Suprapubic skin (tissue), 4 donors: Measurements from ENCODE around the gene PPP2R2C. TPM values are rescaled to one million over a fixed set of nuclear protein-coding genes. Genes with fewer than 3 reads are reported as not detected.

Source experiments
- DNase-seq, 2 donors: peaks; one replicate each; pipeline ENCODE4 v3.0.0-alpha.2; 2019; ENCODE audit warnings: low spot score in 2 of 2
- H3K27ac ChIP-seq: fragments of 200-600 bp; sonication (generic); one replicate; pipeline ENCODE4 v1.5.1; 2019
- H3K27me3 ChIP-seq: fragments of 200-600 bp; sonication (generic); one replicate; pipeline ENCODE4 v1.5.1; 2019
- H3K36me3 ChIP-seq: fragments of 200-600 bp; sonication (generic); one replicate; pipeline ENCODE4 v1.5.1; 2019
- H3K4me1 ChIP-seq: fragments of 200-600 bp; sonication (generic); one replicate; pipeline ENCODE4 v1.5.1; 2019
- H3K4me3 ChIP-seq: fragments of 200-600 bp; sonication (generic); one replicate; pipeline ENCODE4 v1.5.1; 2019; ENCODE audit warnings: mild to moderate bottlenecking
- H3K9me3 ChIP-seq: fragments of 200-600 bp; sonication (generic); one replicate; pipeline ENCODE4 v1.5.1; 2019
- CTCF ChIP-seq, 2 donors: fragments of 200-600 bp in 1 of 2; fragments of 450-650 bp in 1 of 2; sonication (generic) in 1 of 2; IDR thresholded peaks; one replicate each; pipeline ENCODE4 v1.5.1; 2016 to 2019; ENCODE audit warnings: antibody characterized with exemption in 2 of 2, mild to moderate bottlenecking in 1 of 2, moderate library complexity in 1 of 2
- EP300 ChIP-seq: sonication (generic); formaldehyde crosslinking; IDR thresholded peaks from one replicate; pipeline ENCODE4 v1.6.1; 2017; ENCODE audit warnings: antibody characterized with exemption
- POLR2A ChIP-seq, 2 donors: fragments of 450-650 bp; IDR thresholded peaks; one replicate each; pipeline ENCODE4 v1.6.1; 2017; ENCODE audit warnings: antibody characterized with exemption in 2 of 2, mild to moderate bottlenecking in 2 of 2, moderate library complexity in 2 of 2
- POLR2AphosphoS5 ChIP-seq, 3 donors: sonication (generic); formaldehyde crosslinking; IDR thresholded peaks; one replicate each; pipeline ENCODE4 v1.6.1; 2017; ENCODE audit warnings: antibody characterized with exemption in 3 of 3
- WGBS: methylation state at CpG from one replicate; pipeline ENCODE4 v1.1.5; 2018; 5-methylcytosine and 5-hydroxymethylcytosine counted together
- total RNA-seq, 4 donors: library from RNA; depleted of rRNA; stranded (reverse); fragments of >200 nt; gene quantifications; one replicate each; pipeline ENCODE4 v1.1.0, GENCODE V29; 2016

PPP2R2C gene
- total RNA-seq, 4 donors from 2014 or later = 42.5 to 81.5 (median 61.0) TPM

DNA sequence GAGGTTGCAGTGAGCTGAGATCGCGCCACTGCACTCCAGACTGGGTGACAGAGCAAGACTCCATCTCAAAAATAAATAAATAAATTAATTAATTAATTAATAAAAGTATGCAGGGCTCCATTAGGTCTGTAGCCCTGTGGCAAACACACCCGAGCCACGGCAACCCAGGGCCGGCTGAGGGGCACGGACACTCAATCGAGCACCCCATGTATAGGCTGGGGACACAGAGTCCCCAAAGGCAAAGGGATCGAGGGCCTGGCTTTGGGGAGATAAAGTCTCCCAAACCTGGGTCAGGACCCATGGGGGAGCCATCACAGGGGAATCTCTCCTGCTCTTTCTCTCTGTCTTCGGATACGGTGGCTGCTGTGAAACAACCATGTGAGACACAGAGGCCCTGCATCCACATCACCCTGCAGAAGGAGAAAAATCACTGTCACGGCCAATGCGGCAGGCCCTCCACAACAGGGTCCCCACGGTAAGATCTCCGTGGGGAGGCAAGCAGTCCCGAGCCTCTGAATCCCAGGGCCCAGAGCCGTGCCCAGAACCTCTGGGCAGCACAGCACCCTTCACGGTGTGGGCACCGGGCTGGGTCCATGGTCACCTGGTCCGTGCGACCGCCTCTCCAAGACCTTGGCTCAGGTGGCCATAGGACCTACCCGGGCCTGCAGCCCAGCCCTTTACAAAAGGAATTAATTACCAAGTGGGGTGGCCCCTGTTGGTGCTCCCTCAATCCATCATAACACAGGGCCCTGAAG is 121.0 kb downstream of the PPP2R2C start:
- Histone ChIP-seq H3K27me3 (peaks cover 25% of the 10 kb centered on the region), H3K9me3 (no peaks in the 10 kb centered on the region), H3K36me3 (no peaks in the 10 kb centered on the region), H3K4me3 (no peak overlapping the region), H3K27ac (no peak overlapping the region), H3K4me1 (no peaks in the 10 kb centered on the region)
- TF ChIP-seq POLR2A (IDR thresholded peaks at IDR 0.05) (no peak), POLR2AphosphoS5 (IDR thresholded peaks at IDR 0.05) (no peak)
- WGBS = 93% methylated on average over 15 of the region's 22 CpGs
- no peak for DNase-seq

DNA sequence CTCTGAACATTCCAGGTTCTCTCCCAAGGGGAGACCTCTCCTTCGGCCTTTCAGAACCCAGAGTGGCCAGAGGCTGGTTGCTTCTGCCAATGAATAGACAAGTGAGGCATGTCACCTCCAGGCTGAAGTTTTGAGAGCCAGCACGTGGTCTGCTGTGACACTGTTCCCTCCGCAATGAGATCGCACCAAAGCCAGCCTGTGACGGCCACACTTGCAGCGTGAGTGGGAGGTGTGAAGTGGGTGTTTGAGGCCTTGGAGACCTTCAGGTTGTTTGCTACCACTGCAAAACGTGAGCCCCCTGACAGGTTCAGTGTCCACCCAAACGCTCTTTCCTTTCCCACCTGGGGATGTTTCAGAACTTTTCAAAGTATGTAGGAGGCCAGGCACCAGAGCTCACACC is 121.8 kb downstream of the PPP2R2C start:
- 77% methylated on average over 7 of the region's 8 CpGs for WGBS

DNA sequence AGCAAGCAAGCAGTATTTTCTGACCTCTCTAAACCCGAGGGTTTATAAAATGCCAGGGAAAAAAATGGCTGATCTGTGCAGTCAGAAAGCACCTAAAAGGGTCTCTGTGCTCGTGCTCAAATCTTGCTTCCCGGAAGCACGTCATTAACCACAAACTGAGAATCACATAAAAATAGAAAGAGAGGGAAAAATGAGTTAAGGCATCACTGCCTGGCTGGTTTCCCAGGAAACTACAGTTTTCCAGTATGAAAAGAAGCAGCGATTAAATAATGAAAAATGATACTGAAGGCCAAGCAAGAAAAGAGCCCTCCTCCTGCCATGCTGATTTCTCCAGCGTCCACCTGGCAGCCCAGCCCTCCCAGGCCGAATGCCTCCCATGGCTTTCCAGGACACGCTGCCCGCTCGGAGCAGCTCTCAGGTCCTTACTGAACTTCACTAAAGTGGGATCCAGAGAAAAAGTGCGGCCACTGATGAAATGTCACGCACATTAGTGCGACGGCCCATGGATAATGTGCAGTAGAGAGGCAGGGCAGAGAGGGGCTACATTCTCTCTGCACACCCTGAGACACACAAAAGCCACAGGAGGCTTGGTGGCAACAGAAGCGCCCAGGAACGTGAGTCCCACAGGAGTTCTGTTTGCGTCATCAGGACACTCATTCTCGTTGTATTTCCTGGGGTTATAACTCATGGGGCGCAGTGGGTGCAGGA is 122.4 kb downstream of the PPP2R2C start:
- DNase-seq = no peak
- WGBS = 76% methylated on average over 18 of the region's 19 CpGs
- Histone ChIP-seq H3K4me1 (no peaks in the 10 kb centered on the region), H3K36me3 (no peaks in the 10 kb centered on the region), H3K27me3 (peaks cover 22% of the 10 kb centered on the region), H3K9me3 (no peaks in the 10 kb centered on the region), H3K4me3 (no peak overlapping the region), H3K27ac (no peak overlapping the region)
- no peak for TF ChIP-seq POLR2AphosphoS5 (IDR thresholded peaks at IDR 0.05)
- no peak for TF ChIP-seq POLR2A (IDR thresholded peaks at IDR 0.05)
- no peak for TF ChIP-seq CTCF (IDR thresholded peaks at IDR 0.05)
- no peak for TF ChIP-seq EP300

More for the DNA sequence above, 121.8 kb downstream of the PPP2R2C start:
- Histone ChIP-seq H3K4me1 (no peaks in the 10 kb centered on the region), H3K9me3 (no peaks in the 10 kb centered on the region), H3K36me3 (no peaks in the 10 kb centered on the region), H3K27ac (no peak overlapping the region), H3K4me3 (no peak overlapping the region), H3K27me3 (peaks cover 22% of the 10 kb centered on the region)
- TF ChIP-seq CTCF (IDR thresholded peaks at IDR 0.05) (no peak), POLR2AphosphoS5 (IDR thresholded peaks at IDR 0.05) (no peak)
- no peak for DNase-seq

- no peak overlapping the region for H3K27ac ChIP-seq
- no peak for DNase-seq
- no peaks in the 10 kb centered on the region for H3K9me3 ChIP-seq
- H3K4me1 ChIP-seq = no peaks in the 10 kb centered on the region
- H3K4me3 ChIP-seq = no peak overlapping the region
- WGBS = 91% methylated on average over 4 of the region's 4 CpGs
- no peaks in the 10 kb centered on the region for H3K36me3 ChIP-seq
- TF ChIP-seq CTCF (IDR thresholded peaks at IDR 0.05) (no peak), POLR2AphosphoS5 (IDR thresholded peaks at IDR 0.05) (no peak), EP300 (no peak), POLR2A (IDR thresholded peaks at IDR 0.05) (no peak)
- H3K27me3 ChIP-seq = peaks cover 22% of the 10 kb centered on the region
Measured at GRCh38 chr4:6348408-6348807, 124.0 kb downstream of the PPP2R2C start.

- Histone ChIP-seq H3K9me3 (no peaks in the 10 kb centered on the region), H3K27ac (no peak overlapping the region), H3K4me1 (no peaks in the 10 kb centered on the region), H3K4me3 (no peak overlapping the region), H3K36me3 (no peaks in the 10 kb centered on the region), H3K27me3 (peaks cover 22% of the 10 kb centered on the region)
- TF ChIP-seq CTCF (IDR thresholded peaks at IDR 0.05) (no peak), POLR2AphosphoS5 (IDR thresholded peaks at IDR 0.05) (no peak), POLR2A (IDR thresholded peaks at IDR 0.05) (no peak), EP300 (no peak)
- no peak for DNase-seq
- 78% methylated on average over 17 of the region's 17 CpGs for WGBS
Measured at GRCh38 chr4:6347511-6348045, 124.8 kb downstream of the PPP2R2C start.
